HG03565 (cell line): ENCODE measurements around the gene ZNF415.
"Not testable (repeated sequence)": the region's sequence is repeated elsewhere in the genome, so short reads cannot be mapped to it uniquely, and the experiment has no call there.

Experiments
- ATAC-seq: cut with Tn5 transposase; IDR thresholded peaks from one replicate; pipeline ENCODE4 v1.9.1; 2021; ENCODE audit warnings: mild to moderate bottlenecking, moderate library complexity; ENCODE audit not compliant: unreplicated experiment

Gene ZNF415

DNA sequence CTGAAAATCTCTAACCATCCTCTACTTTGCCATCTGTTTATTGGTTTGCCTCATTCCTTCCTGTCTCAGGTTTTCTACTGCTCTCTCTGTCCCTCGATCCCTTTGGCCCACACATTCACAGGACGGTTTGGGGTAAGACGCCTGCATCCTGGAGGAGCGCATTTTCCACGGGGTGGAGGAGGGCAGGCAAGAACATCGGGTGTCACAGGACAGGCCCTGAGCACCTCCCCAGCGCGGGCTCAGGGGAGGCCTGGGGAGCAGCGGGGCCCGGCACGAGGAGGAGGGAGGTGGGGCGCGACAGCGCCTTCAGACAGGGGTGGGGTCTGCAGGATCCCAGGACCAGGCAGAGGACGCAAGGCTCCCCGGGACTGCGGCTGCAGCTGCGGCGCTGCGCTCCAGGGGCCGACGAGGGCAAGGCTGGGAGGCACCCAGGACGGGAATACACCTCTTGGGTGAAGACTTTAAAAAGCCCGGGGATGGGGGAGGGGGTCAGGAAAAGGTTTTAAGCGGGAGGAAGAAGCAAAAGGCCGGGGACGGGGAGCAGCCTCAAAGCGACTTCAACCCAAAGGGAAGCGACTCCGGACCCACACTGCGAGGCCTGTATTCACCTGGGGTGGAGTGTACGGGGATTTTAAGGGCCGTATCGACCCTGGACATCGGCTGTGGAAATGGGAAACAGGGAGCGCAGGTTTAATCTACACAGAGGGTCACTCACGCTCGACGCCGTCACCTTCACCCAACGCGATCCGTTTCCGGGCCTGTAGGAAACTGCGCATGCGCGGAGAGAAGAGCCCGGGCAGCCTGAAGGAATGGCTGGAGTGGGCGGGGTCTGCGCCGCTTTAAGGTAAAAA lies at the start of gene ZNF415:
Gene ZNF415, minus strand, starts transcription at position 770 of the 851 bp plus-strand sequence. CDS start 10,234 bp downstream, outside the sequence.
- no peak for ATAC-seq

DNA sequence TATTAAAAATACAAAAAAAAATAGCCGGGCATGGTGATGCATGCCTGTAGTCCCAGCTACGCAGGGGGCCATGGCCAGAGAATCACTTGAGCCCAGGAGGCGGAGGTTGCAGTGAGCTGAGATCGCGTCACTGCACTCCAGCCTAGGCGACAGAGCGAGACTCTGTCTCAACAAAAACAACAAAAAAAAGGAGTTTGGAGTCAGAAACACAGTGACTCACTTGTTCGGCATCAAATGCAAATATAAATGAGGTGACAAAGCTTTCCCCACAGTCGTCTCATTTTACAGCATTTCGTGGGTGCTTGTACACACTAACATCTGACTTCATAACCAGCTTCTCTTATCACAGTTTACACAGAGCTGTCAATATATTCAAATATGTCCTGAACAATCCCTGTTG lies 49.5 kb upstream of the ZNF415 start:
- ATAC-seq, result no peak

DNA sequence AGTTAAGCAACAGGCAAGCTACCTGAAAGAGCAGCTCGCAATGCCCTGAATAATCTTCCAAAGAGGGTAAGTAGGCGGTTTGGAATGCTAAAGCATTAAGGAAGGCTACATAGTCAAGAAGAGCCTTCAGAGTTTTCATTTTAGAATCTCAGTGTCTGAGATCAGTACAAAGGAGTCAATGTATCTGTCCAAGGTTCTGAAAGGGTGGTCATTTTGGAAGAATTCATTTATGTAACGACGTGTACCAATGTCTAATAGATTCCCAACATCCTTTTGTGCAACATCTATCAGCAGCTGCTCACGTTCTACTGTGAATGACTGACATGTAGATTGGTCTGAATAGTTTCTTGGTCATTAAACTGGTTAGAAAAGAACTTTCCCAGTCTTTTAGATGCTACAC lies 45.3 kb upstream of the ZNF415 start:
- no peak for ATAC-seq

GRCh38 chr19:53172889-53173288 lies 40.2 kb upstream of the ZNF415 start:
- ATAC-seq, result no peak

- no peak for ATAC-seq
Measured at GRCh38 chr19:53165691-53166091, 33.0 kb upstream of the ZNF415 start.

DNA sequence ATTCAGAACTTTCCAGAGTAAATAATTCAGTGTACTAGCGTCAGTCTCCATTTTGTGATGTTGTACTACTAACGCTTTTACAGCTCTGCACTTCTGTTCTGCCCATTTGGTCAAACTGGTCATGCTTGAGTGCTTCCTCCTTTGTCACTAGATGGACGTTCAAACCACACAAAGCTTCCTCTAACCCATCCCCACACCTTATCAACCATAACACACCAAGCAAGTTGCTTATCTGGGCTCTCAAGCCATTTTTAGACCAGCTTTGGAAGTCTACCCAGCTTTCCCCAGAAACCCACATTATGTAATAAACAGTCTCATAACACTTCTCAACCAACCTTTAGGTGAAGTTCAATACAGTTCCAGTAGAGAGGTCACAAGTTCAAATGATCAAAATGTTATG lies 28.4 kb upstream of the ZNF415 start:
- ATAC-seq, result no peak

- no peak for ATAC-seq
Measured at GRCh38 chr19:53160350-53160749, 27.6 kb upstream of the ZNF415 start.

DNA sequence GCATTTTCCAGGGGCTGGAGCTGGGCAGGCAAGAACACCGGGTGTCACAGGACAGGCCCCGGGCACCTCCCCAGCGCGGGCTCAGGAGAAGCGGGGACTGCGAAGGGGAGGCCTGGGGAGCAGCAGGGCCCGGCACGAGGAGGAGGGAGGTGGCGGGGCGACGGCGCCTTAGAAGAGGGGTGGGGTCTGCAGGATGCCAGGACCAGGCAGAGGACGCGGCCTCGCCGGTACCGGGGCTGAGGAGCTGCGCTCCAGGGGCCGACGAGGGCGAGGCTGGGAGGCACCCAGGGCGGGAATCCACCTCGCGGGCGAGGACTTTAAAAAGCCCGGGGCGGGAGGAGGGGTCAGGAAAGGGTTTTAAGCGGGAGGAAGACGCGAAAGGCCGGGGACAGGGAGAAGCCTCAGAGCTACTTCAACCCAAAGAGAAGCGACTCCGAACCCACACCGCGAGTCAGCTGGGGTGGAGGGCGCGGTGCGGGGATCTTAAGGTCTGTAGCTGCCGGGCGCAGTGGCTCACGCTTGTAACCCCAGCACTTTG lies 25.5 kb upstream of the ZNF415 start:
- no peak for ATAC-seq

- ATAC-seq, result no peak
Measured at GRCh38 chr19:53157626-53158025, 24.9 kb upstream of the ZNF415 start.

GRCh38 chr19:53156850-53157249 lies 24.1 kb upstream of the ZNF415 start:
- no peak for ATAC-seq

DNA sequence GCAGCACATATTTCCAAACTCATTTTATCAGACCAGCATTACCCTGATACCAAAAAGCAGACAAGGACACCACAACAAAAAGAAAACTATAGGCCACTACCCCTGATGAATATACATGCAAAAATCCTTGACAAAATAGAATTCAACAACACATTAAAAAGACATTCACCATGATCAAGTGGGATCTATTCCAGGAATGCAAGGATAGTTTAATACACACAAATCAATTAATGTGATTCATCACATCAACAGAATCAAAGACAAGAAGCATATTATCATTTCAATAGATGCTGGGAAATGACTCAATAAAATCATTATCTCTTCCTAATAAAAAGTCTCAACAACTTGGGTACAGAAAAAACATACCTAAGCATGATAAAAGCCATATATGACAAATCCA lies 14.9 kb upstream of the ZNF415 start:
- ATAC-seq, result no peak

DNA sequence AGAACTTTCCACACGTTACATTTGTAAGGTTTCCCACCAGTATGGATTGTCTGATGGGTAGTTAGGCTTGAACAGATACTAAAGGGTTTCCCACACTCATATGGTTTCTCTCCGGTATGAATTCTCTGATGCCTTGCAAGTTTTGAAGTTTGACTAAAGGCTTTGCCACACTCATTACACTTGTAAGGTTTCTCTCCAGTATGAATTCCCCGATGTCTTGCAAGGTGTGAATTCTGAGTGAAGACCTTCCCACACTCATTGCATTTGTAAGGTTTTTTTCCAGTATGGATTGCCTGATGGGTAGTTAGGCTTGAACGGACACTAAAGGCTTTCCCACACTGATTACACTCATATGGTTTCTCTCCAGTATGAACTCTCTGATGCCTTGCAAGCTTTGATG lies 7.6 kb upstream of the ZNF415 start:
- no peak for ATAC-seq

- no peak for ATAC-seq
Measured at GRCh38 chr19:53136432-53136831, 3.7 kb upstream of the ZNF415 start.

DNA sequence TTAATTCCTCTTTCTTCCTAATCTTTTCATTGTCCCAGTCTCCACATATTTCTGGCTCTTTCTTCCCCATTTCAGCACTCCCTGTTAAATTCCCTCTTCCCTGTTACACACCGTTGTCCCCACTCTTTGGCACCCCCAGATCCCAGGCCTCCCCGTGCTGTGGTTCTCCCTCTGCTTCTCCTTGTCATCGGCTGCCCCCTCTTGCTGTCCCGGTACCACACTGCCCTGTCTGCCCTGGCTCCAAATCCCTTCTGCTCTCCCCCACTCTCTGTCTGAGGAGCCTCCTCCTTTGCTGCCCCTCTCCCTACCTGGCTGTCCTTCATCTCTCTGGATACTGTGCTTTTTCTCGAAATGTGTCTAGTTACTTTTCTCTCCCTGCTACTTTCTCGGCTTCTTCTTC lies 983 bp downstream of the ZNF415 start:
- ATAC-seq, result no peak

DNA sequence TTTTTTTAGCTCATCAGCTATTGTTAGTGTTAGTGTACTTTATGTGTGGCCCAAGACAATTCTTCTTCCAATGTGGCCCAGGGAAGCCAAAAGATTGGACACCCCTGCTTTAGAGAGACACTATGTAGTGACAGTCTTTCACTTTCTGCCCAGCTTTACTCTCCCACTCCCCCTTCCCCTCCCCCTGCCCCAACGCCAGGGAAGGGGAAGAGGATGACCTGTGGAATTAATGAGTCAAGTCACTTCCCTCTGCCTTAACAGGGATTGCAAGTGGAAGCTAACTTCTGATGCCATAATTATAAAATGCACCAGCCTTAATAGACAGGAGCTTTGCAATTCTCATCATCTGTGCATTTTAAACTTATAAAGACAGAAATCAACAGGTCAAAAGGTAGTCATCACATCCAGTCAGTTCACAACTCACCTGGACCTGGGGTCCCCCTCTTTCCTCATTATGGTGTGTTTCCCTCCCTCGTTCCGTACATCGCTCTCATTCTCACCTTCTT lies 1.6 kb downstream of the ZNF415 start:
- no peak for ATAC-seq

DNA sequence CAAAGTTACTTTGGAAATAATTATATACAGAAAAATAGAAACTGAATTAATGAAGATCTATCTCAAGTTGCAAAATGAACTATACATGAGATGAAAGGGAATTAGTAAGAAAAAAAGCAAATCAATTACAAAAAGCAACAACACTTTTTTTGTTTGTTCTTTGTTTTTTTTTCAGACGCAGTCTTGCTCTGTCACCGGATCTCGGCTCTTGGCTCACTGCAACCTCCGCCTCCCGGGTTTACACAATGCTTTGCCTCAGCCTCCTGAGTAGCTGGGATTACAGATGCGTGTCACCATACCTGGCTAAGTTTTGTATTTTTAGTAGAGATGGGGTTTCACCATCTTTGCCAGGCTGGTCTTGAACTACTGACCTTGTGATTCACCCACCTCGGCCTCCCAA lies 2.2 kb downstream of the ZNF415 start:
- ATAC-seq, result no peak

DNA sequence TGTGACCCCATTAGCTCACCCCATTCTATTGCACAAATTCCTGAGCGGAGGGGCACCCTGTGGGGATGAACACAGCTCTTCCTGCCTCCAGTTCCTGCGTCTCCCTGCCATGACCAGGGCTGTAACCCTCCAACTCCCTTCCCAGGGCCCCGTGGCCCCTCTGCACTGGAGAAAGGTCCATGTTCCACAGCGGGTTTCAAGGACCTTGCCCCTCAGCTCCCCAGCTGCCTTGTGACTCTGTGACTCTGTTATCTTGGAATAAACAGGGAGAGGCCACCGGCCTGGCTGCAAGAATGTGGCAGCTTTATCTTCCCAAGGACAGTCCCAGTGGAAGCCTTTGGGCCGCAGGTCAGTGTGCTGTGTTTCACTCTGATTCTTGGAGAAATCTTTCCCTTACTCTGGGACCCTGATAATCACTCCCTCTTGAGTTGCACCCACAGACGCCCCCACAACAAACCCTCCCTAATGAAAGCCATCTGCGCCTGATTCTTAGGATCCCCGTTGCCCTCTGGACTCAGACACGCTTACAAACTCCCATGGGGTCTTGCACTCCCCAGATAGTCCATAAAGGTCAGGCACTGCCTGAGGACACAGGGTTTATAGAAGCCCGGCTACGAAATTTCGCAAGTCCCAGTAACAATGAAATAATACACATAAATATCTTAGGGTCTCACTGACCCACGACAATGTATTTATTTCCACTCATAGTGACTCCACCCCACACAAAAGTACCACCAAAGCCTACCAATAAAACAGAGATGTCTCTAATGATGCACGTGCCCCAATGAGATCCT lies 5.8 kb downstream of the ZNF415 start:
- ATAC-seq, result not testable (repeated sequence)

DNA sequence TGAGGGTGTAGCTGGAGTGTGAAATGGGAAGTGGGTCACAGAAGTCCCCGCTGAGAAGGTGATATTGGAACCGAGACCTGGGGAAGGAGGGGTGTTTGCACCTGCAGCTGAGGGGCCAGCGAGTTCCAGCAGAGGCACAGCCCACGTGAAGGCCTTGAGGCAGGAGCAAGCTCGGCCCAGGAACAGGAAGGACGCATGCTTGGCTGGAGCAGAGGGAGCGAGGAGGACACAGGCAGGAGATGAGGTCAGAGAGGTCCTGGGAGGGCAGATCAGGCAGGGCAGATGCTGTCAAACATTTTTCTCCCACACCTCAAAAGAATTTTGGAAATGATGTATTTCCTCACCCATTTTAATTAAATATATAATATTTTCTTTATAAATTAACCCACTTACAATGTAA lies 9.3 kb downstream of the ZNF415 start:
- ATAC-seq, result no peak

DNA sequence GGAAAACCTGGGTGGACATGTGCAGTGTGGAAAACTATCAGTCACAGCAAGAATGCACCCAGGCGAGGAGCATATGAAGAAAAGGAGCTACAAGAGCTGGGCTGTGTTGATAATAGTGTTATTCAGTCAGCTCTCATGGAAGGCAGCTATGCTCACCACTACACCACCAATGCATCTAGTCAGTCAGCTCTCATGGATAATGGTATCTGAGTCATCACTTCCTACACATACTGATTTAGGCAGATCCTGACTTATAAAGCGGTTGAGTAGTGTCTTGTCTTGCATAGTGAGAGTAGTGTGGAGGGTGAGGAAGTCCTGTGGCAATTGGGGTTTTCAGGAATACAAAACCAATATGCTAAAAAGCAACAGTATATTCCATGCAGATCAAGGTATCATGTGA lies 20.4 kb downstream of the ZNF415 start:
- no peak for ATAC-seq

DNA sequence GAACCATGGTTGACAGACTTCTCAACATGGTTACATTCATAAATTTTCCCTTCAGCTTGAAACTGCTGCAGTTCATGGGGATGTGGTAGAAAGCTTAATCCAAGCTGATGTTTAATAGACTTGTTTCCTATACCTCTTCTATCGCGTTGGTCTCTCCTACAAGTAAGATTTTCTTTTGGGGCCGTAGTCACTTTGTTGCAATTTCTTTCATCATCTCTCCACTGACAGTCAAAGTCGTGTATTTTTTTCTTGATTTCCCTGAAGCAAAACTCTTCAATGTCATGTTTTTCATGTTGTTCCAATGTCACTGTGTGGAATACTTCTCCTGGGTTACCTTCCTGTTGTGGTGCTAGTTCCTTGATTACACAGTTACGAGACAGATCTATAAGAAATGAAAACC lies 23.2 kb downstream of the ZNF415 start:
- no peak for ATAC-seq
